IPS-11a (cell line): ENCODE measurements around the gene SLC24A3.
A peak's percentile ranks its signal among the peaks of the same experiment; 100 is the strongest.

Experiments
- H3K4me3 ChIP-seq: one replicate; pipeline ENCODE4 v1.5.1; 2013; ENCODE audit warnings: low read depth, low read length, control low read depth

The SLC24A3 gene

GRCh38 chr20:19756761-19757486 is 544.5 kb downstream of the SLC24A3 start:
- H3K4me3 ChIP-seq, result peak overlapping the region; percentile 92

GRCh38 chr20:19757487-19758132 is 545.2 kb downstream of the SLC24A3 start:
- H3K4me3 ChIP-seq, result peak overlapping the region; percentile 92

GRCh38 chr20:19758133-19758500 is 545.7 kb downstream of the SLC24A3 start, which contains the start of gene RIN2:
RIN2 (plus strand) TSS chr20:19758258; CDS start chr20:19889602, 131,344 bp downstream.
- H3K4me3 ChIP-seq, result peak within 1 kb of the TSS; percentile 92

GRCh38 chr20:19758501-19759331 is 546.3 kb downstream of the SLC24A3 start:
- H3K4me3 ChIP-seq, result peak overlapping the region; percentile 92

GRCh38 chr20:19760371-19760721 is 547.9 kb downstream of the SLC24A3 start:
- H3K4me3 ChIP-seq, result no peak overlapping the region

- no peak overlapping the region for H3K4me3 ChIP-seq
Measured at GRCh38 chr20:19761326-19761725, 548.9 kb downstream of the SLC24A3 start.

GRCh38 chr20:19761841-19762240 is 549.4 kb downstream of the SLC24A3 start:
- no peak overlapping the region for H3K4me3 ChIP-seq

- no peak overlapping the region for H3K4me3 ChIP-seq
Measured at GRCh38 chr20:19764207-19764606, 551.8 kb downstream of the SLC24A3 start.

GRCh38 chr20:19765266-19765665 is 552.8 kb downstream of the SLC24A3 start:
- H3K4me3 ChIP-seq, result no peak overlapping the region

- no peak overlapping the region for H3K4me3 ChIP-seq
Measured at GRCh38 chr20:19765913-19766312, 553.5 kb downstream of the SLC24A3 start.

GRCh38 chr20:19767070-19767469 is 554.6 kb downstream of the SLC24A3 start:
- no peak overlapping the region for H3K4me3 ChIP-seq

- no peak overlapping the region for H3K4me3 ChIP-seq
Measured at GRCh38 chr20:19768325-19768842, 555.9 kb downstream of the SLC24A3 start.

GRCh38 chr20:19769507-19769906 is 557.1 kb downstream of the SLC24A3 start:
- H3K4me3 ChIP-seq, result no peak overlapping the region

- no peak overlapping the region for H3K4me3 ChIP-seq
Measured at GRCh38 chr20:19770375-19770774, 557.9 kb downstream of the SLC24A3 start.

- H3K4me3 ChIP-seq, result no peak overlapping the region
Measured at GRCh38 chr20:19771031-19771430, 558.6 kb downstream of the SLC24A3 start.
